Measurements from ENCODE around the gene CUX1.
"Not testable (repeated sequence)": the region's sequence is repeated elsewhere in the genome, so short reads cannot be mapped to it uniquely, and the experiment has no call there.

Gene CUX1

DNA sequence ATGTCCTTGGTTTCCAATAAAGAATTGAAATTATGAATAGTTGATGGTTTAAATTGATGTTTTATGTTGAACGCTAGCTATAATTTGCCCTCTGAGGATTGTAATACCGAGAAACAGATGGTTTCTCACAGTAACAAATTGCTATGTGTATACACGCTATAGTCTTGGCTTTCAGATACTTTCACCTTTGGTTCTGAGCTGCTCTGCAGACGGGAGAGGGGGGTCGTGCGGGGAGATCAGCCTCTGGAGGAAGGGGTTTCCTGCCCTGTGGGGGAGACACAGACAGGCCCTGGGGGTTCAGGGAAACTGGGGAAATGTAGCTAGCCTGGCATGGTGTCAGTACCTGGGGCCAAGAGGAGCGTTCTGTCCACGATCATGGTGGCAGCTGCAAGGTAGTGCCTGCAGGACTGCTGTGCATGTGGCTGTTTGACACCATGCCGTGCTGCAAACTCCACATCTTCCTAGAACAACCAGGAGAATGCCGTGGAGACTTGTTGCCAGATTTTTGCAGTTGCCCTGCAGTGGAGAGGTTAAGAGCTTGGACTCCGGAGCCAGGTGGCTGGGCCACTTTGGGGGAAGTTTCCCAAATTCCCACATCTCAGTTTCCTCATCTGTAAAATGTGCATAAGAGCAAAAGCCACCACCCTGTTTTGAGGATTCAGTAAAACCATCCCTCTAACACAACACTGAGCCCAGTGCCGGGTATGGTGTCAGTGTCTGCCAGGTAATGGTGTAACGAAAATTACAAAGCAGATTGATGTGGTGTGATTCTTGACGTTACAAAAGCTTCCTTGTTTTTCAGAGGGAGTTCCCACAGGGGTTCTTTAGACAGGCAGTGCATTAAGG lies 167.9 kb downstream of the CUX1 start:
- DNase-seq (ENCODE audit: low read depth) = no peak

DNA sequence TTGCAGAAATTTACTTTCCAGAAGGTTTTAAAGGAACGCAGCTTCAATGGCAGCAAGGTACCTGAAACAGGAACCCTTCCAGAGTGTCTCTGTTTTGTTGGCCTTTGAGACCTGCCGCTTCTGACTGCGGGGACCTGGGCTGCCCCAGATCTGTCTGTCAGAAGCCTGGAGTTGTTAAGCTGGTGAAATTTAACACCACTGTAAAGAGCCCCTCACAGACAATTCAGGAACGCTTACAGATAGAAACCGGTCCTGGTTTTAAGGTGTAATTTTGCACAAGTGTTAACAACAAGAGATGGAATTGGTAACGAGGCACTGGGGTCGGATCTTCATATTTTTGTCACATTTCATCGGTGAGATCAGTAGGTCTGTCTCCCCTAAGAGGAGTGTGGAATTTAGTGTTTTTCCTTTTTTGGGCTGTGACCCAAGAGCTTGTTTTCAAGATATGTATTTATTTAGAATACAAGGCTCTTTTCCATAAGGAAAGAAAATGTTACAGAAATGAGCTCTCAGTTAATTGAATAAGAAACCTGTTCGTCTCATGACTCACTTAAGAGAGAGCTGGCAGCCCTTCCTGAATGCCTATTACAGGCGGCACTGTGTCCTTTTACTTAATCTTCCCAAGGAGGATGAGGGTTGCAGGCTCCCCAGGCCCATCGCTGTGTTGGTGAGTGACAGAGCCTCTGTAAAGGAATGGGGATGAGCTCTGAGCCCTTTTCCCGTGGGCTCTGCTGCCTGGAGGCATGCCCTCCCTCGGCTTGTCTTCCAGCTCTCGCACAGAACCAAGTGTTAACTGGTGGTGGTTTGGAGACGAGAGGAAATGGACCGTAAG lies 168.7 kb downstream of the CUX1 start:
- DNase-seq (ENCODE audit: low read depth) = no peak

DNA sequence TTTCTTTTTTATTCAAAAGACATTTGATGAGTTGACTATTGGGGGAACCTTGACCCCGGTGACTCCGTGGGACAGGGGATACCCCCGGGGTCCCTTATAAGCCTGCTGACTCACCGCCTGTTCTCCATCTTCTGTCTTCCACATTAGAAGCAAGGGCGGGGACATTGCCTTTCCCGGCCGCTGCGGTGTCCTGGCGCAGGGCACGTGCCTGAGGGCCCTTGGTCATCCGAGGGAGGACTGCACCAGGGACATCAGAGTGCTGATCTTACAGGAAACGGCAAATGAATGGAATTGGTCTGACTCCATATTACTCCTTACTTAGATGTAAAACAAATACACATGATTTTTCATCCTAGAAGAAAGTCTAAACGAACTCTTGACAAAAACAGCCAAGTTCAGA lies 170.1 kb downstream of the CUX1 start:
- no peak for DNase-seq (ENCODE audit: low read depth)

GRCh38 chr7:101988060-101988459 lies 170.6 kb downstream of the CUX1 start:
- not testable (repeated sequence) for DNase-seq (ENCODE audit: low read depth)

- DNase-seq (ENCODE audit: low read depth) = no peak
Observed at GRCh38 chr7:101988513-101988912, 171.1 kb downstream of the CUX1 start.

DNA sequence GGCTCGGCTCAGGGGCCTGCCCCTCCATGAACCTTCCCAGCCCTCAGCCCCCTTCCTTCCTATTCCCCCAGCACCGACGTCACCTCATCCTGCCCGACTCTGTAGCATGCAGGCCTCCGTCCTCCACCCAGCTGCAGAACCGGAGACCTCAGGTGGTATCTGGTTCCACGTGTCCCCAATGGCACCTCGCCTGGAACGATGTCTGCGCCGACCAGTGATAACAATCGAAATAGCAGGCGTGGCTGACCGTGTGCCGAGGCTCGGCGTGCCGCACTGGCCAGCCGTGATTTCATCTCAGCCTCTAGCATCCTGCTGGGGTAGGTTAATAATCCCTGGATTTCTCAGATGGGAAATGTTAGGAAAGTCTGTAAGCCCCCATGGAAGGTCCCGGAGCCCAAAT lies 171.7 kb downstream of the CUX1 start:
- DNase-seq (ENCODE audit: low read depth) = no peak

DNA sequence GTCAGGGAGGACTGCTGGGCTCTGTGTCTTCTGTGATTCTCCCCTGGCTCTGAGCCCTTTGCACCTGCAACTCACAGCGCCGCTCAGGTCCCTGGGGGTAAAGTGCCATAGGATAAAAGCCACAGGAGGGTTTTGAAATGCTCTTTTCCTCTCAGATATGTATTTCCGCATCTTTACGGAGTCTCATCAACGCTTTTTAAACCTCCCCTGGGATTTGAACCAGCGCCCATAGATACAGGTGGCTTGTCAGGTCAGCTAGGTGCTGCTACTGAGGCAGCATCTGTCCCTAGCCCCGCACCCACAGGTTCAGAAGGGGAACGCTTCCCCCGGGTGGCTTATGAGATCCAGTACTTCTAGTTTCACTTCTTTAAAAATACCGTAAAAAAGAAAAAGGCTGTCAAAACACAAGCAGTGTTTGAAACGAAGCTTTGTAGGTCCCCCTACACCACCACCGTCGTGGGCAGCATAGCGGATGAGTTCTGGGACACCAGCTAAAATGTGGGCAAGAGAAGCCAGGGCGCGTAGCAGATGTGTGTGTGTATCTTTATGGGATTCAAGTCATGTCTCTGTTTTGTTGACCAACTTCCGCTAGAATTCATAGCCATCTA lies 173.5 kb downstream of the CUX1 start:
- no peak for DNase-seq (ENCODE audit: low read depth)

- DNase-seq (ENCODE audit: low read depth) = no peak
Observed at GRCh38 chr7:101991860-101992259, 174.4 kb downstream of the CUX1 start.

- DNase-seq (ENCODE audit: low read depth) = no peak
Observed at GRCh38 chr7:101993311-101993710, 175.9 kb downstream of the CUX1 start.

DNA sequence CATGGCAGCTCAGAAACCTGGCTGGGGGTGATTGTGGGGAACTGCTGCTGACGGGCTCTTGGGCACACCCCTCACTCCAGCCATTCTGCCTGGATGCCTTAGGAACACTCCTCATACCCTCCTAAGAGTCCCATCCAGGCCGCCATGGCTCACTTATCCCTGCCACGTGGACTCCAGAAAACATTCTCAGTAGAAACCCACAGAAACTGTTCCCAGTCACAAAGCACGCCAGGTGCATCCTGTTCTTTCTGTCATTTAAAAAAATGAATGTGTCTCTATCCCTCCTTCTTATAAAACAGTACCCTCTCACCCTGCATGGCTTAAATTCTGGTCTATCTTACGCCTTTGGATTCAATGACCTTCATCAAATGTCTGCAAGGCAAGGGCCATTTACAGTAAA lies 177.7 kb downstream of the CUX1 start:
- DNase-seq (ENCODE audit: low read depth) = no peak

- no peak for DNase-seq (ENCODE audit: low read depth)
Observed at GRCh38 chr7:101996131-101996691, 178.8 kb downstream of the CUX1 start.

DNA sequence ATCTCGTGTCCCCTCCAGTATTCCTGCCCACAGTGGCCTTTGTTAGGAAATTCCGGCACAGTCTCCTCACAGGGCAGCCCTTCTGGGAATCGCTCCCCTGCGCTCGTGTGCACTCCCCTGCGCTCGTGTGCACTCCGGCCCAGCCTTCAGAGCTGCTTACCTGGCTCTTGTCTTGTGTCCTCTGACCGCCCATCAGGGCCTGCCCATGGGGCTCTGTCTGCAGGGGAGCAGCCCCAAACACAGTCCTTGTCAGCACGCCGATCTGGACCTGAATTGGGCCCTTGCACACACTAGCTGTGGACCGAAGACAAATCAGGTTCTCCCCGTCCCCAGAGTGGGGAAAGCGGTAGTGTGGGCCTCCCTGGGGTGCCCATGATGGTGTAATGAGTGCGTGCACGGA lies 179.4 kb downstream of the CUX1 start:
- DNase-seq (ENCODE audit: low read depth) = no peak

DNA sequence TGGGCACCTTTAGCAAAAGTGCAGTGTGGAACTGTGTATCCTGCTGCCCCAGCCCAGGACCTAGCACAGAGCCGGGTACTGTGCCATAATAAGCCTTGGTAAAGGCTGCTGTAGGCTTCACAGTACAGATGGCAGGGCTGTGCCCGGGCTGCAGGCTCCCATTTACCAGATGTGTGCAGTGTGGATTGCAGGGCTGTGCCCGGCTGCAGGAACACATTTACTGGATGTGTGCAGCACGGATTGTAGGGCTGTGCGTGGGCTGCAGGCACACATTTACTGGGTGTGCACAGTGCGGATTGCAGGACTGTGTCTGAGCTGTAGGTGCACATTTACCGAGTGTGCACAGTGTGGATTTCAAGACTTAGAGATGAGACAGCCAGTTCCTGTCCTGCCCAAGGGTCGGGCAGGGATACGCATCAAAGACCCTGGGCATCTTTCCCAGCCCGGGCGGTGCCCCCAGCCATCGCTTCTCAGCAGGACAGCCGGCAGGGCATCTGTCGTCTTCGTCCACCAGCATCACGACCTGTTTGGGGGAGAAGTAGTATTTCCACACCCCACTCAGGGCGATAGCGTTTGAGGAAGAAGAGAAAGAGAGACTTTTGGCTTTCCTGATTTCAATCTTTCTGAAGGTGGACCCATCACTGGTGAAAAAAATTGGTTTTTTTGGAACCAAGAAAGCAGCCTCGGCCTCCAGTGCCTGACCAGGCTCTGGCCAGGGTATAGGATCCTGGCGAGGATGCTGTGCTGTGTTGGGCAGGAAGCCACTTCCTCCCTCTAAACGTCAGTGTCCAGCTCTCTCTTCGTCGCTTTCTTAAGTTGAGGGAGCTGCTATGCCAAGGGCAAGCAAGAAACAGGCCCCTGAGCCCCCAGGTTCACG lies 180.8 kb downstream of the CUX1 start:
- DNase-seq (ENCODE audit: low read depth) = no peak

GRCh38 chr7:101998906-101999240 lies 181.4 kb downstream of the CUX1 start:
- no peak for DNase-seq (ENCODE audit: low read depth)

- no peak for DNase-seq (ENCODE audit: low read depth)
Observed at GRCh38 chr7:101999393-101999792, 182.0 kb downstream of the CUX1 start.

GRCh38 chr7:102000123-102000522 lies 182.7 kb downstream of the CUX1 start:
- no peak for DNase-seq (ENCODE audit: low read depth)

DNA sequence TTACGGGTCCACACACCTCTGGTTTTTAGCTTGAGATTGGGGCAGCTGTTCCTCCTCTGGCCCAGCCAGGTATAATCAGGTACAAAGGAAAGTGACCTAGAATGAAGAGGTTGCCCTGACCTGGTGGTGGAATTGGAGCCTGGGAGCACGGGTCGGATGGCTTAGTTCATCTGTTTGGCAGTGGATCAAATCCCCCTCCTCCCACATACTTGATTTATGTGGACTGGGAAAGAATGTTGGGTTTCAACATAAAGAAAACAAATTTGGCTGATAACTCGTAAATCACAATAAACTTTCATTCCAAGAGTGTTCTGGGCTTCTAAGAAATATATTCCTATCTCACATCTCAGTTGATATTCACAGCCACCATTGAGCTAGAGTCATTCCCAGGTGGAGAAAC lies 186.8 kb downstream of the CUX1 start:
- DNase-seq (ENCODE audit: low read depth) = no peak

- DNase-seq (ENCODE audit: low read depth) = no peak
Observed at GRCh38 chr7:102004848-102005247, 187.4 kb downstream of the CUX1 start.

DNA sequence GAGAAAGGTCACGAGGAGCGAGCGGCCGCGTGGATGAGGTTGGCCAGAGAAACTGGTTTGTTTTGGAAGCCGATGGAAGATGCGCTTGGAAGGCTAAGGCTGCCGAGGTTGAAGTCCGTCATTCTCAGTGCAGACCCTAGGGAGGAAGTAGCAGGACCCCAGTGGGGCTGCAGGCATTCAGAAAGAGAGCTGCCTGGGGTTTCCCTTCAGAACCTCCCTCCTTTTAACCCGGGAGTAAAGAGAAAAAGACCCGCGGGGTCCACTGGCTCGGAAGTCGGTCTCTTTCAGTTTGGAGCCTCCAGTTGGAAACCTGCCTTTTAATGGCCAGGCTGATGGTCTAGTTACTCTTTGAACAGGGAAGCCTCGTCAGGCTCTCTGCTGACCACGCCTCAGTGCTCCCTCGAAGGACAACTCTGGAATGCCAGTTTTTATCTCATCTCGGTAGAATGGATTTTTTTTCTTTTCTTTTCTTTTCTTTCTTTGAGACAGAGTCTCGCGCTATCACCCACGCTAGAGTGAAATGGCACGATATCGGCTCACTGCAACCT lies 188.6 kb downstream of the CUX1 start:
- no peak for DNase-seq (ENCODE audit: low read depth)

- DNase-seq (ENCODE audit: low read depth) = no peak
Observed at GRCh38 chr7:102006695-102007094, 189.3 kb downstream of the CUX1 start.

- DNase-seq (ENCODE audit: low read depth) = no peak
Observed at GRCh38 chr7:102008535-102009262, 191.3 kb downstream of the CUX1 start.
